Ascending aorta (tissue), 2 donors: ENCODE measurements around the gene NME7. TPM values are rescaled to one million over a fixed set of nuclear protein-coding genes. Genes with fewer than 3 reads are reported as not detected.

Experiments used
- DNase-seq, 2 donors: peaks; one replicate each; pipeline ENCODE4 v3.0.0-alpha.2; 2019; ENCODE audit warnings: low spot score in 2 of 2
- H3K27ac ChIP-seq, 2 donors: fragments of 200-600 bp; sonication (generic); one replicate each; pipeline ENCODE4 v1.5.1; 2016 to 2017; ENCODE audit warnings: mild to moderate bottlenecking in 1 of 2
- H3K27me3 ChIP-seq: fragments of 200-600 bp; sonication (generic); one replicate; pipeline ENCODE4 v1.5.1; 2017
- H3K36me3 ChIP-seq, 2 donors: fragments of 200-600 bp; sonication (generic); one replicate each; pipeline ENCODE4 v1.5.1; 2016
- H3K4me1 ChIP-seq, 2 donors: fragments of 200-600 bp; sonication (generic); one replicate each; pipeline ENCODE4 v1.5.1; 2016 to 2017; ENCODE audit warnings: mild to moderate bottlenecking in 1 of 2
- H3K4me3 ChIP-seq, 2 donors: fragments of 200-600 bp; sonication (generic); one replicate each; pipeline ENCODE4 v1.5.1; 2016 to 2017; ENCODE audit warnings: mild to moderate bottlenecking in 1 of 2
- H3K9me3 ChIP-seq, 2 donors: fragments of 200-600 bp; sonication (generic); one replicate each; pipeline ENCODE4 v1.5.1; 2016
- CTCF ChIP-seq, 3 experiments: fragments of 200-600 bp in 2 of 3; fragments of 450-650 bp in 1 of 3; sonication (generic) in 2 of 3; IDR thresholded peaks; one replicate each; pipeline ENCODE4 v1.5.1; 2016 to 2019; ENCODE audit warnings: antibody characterized with exemption in 3 of 3, mild to moderate bottlenecking in 1 of 3, moderate library complexity in 1 of 3
- intact Hi-C: fragments of 100-400 bp; cut with DNase I; formaldehyde crosslinking; loops from one replicate; pipeline ENCODE4 v1.15.1; 2023
- total RNA-seq: library from RNA; depleted of rRNA; stranded (reverse); fragments of >200 nt; gene quantifications from one replicate; pipeline ENCODE4 v1.1.0, GENCODE V29; 2016

Gene NME7
- total RNA-seq, 1 donor from 2014 or later = 4.9 TPM

- intact Hi-C loops = no loop called here
- H3K36me3 ChIP-seq = no peaks in the 10 kb centered on the region
- no peaks in the 10 kb centered on the region for H3K27me3 ChIP-seq
- TF ChIP-seq CTCF (IDR thresholded peaks at IDR 0.05) = no peak
- H3K4me1 ChIP-seq = no peaks in the 10 kb centered on the region
- H3K4me3 ChIP-seq = no peak overlapping the region
- DNase-seq = no peak
- H3K27ac ChIP-seq = no peak overlapping the region
- H3K9me3 ChIP-seq = no peaks in the 10 kb centered on the region
These were observed 277.2 kb downstream of the NME7 start for GRCh38 chr1:169090308-169090899.

- no peak for DNase-seq
- H3K36me3 ChIP-seq = no peaks in the 10 kb centered on the region
- H3K27ac ChIP-seq = no peak overlapping the region
- no peak overlapping the region for H3K4me3 ChIP-seq
- intact Hi-C loops = no loop called here
- no peaks in the 10 kb centered on the region for H3K9me3 ChIP-seq
- H3K4me1 ChIP-seq = no peaks in the 10 kb centered on the region
- no peak for TF ChIP-seq CTCF (IDR thresholded peaks at IDR 0.05)
- H3K27me3 ChIP-seq = no peaks in the 10 kb centered on the region
These were observed 277.8 kb downstream of the NME7 start for GRCh38 chr1:169089776-169090175.

- DNase-seq = no peak
- H3K27ac ChIP-seq = no peak overlapping the region
- intact Hi-C loops = no loop called here
- no peaks in the 10 kb centered on the region for H3K36me3 ChIP-seq
- no peak for TF ChIP-seq CTCF (IDR thresholded peaks at IDR 0.05)
- no peaks in the 10 kb centered on the region for H3K4me1 ChIP-seq
- H3K27me3 ChIP-seq = no peaks in the 10 kb centered on the region
- no peaks in the 10 kb centered on the region for H3K9me3 ChIP-seq
- no peak overlapping the region for H3K4me3 ChIP-seq
These were observed 279.7 kb downstream of the NME7 start for GRCh38 chr1:169087876-169088275.

- H3K36me3 ChIP-seq = no peaks in the 10 kb centered on the region
- no peaks in the 10 kb centered on the region for H3K4me1 ChIP-seq
- TF ChIP-seq CTCF (IDR thresholded peaks at IDR 0.05) = no peak
- H3K9me3 ChIP-seq = no peaks in the 10 kb centered on the region
- intact Hi-C loops = no loop called here
- H3K27ac ChIP-seq = no peak overlapping the region
- no peaks in the 10 kb centered on the region for H3K27me3 ChIP-seq
- DNase-seq = no peak
- no peak overlapping the region for H3K4me3 ChIP-seq
These were observed 280.8 kb downstream of the NME7 start for GRCh38 chr1:169086603-169087455.

GRCh38 chr1:169085911-169086310, 281.7 kb downstream of the NME7 start:
- no peak overlapping the region for H3K27ac ChIP-seq
- H3K4me3 ChIP-seq = no peak overlapping the region
- intact Hi-C loops = no loop called here
- no peaks in the 10 kb centered on the region for H3K36me3 ChIP-seq
- no peak for TF ChIP-seq CTCF (IDR thresholded peaks at IDR 0.05)
- H3K9me3 ChIP-seq = no peaks in the 10 kb centered on the region
- peaks cover 0 to 5% of the 10 kb centered on the region in 2 donors for H3K4me1 ChIP-seq
- no peaks in the 10 kb centered on the region for H3K27me3 ChIP-seq
- no peak for DNase-seq

Other genes starting within 250 kb of the NME7 start
- 8.5 TPM for gene BLZF1, start 398 bp upstream of the NME7 start, total RNA-seq
- gene CCDC181, start 59.7 kb upstream of the NME7 start, total RNA-seq = not detected
- 36.7 TPM for gene SLC19A2, start 118.1 kb upstream of the NME7 start, total RNA-seq
- not detected for gene F5, start 218.7 kb upstream of the NME7 start, total RNA-seq